C4-2B (cell line): ENCODE data around the gene C11orf58.

ENCODE experiments used
- CTCF ChIP-seq: fragments of 450-650 bp; conservative IDR thresholded peaks from 2 replicates; pipeline ENCODE4 v1.5.1; 2017; ENCODE audit warnings: mild to moderate bottlenecking
- ZFX ChIP-seq: fragments of 450-650 bp; IDR thresholded peaks from 2 replicates; pipeline ENCODE4 v1.6.1; 2017

DNA sequence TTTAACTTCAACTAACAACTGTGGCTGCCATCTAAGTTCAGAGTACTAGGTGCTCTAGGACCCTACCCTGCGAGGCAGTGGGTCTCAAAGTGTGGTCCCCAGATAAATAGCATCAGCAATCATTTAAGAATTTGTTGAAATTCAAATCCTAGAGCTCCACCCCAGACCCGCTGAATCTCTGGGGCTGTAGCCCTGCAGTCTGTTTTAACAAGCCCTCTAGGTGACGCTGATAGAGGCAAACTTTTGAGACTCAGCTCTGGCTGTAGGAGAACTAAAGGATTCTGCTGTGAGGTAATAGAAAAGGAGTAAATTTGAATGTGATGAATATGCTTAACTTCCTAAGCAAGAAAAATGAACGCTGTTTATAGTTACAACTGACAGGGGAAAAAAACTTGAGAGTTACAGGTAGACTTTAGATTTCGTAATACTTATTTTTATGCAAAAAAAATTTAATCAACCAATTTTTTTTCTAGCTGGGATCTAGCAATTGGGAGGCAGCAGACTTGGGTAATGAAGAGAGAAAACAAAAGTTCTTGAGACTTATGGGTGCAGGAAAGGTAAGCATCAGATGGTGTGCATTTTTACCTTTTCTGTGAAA lies 5.8 kb downstream of the C11orf58 start:
- no peak for TF ChIP-seq CTCF
- TF ChIP-seq ZFX: no peak
